Liver (tissue), 3 donors: Measurements from ENCODE around the gene GLS.

Experiments used
- EGR1 ChIP-seq, 2 donors: IDR thresholded peaks; 2 replicates each; pipeline ENCODE4 v1.6.1; 2016 to 2018; ENCODE audit warnings: antibody characterized with exemption in 2 of 2, low read depth in 2 of 2
- GABPA ChIP-seq, 2 donors: IDR thresholded peaks in 1 of 2; conservative IDR thresholded peaks in 1 of 2; 2 replicates each; pipeline ENCODE4 v1.6.1; 2016; ENCODE audit warnings: antibody characterized with exemption in 2 of 2, mild to moderate bottlenecking in 1 of 2, moderate library complexity in 1 of 2
- JUND ChIP-seq, 2 donors: IDR thresholded peaks; 2 replicates each; pipeline ENCODE4 v1.6.1; 2016; ENCODE audit warnings: antibody characterized with exemption in 2 of 2
- RAD21 ChIP-seq, 2 donors: IDR thresholded peaks; 2 replicates each; pipeline ENCODE4 v1.6.1; 2016; ENCODE audit warnings: antibody characterized with exemption in 2 of 2, mild to moderate bottlenecking in 2 of 2
- SP1 ChIP-seq: IDR thresholded peaks from 2 replicates; pipeline ENCODE4 v1.6.1; 2018; ENCODE audit warnings: antibody characterized with exemption, mild to moderate bottlenecking
- TF ChIP-seq, protein P1 (sequence below): fragments of 150-350 bp; IDR thresholded peaks from 2 replicates; pipeline ENCODE4 v1.5.1; 2017; ENCODE audit warnings: improper control_type of control experiment, low read depth, low read length; ENCODE audit not compliant: missing input control
- TF ChIP-seq, protein P2 (sequence below): IDR thresholded peaks from 2 replicates; pipeline ENCODE4 v1.6.1; 2016; ENCODE audit warnings: antibody characterized with exemption
- TF ChIP-seq, protein P3 (sequence below): IDR thresholded peaks from 2 replicates; pipeline ENCODE4 v1.6.1; 2016; ENCODE audit warnings: antibody characterized with exemption
- donor health status: healthy.
- donor health status: healthy.

DNA sequence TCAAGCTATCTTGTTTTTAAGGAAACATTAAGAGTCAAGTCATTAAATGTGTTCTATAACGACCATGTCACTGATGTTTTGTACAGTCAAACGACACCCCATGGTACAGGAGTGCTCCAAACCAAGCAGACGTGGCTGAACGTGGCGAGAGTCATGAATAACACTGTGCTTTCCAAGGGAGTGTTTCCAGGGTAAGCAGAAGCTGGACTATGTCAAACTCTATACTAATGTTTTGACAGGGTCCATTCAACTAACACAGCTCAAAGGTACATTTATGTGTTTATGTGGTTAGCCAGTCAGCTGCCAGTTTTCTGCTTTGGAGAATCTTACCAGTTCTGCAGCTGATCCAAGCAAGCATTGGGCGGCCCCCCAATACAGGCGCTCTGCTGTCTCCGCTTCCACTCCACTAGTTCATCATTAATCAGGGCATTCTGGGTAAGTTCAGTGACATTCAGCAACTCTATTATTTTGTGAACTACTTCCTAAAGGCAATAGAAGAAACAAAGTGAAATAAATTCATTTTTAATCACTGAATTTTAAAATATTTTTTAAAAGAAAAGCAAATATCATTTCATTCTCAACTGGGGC lies 117.0 kb downstream of the GLS start:
- TF ChIP-seq, protein P1, sequence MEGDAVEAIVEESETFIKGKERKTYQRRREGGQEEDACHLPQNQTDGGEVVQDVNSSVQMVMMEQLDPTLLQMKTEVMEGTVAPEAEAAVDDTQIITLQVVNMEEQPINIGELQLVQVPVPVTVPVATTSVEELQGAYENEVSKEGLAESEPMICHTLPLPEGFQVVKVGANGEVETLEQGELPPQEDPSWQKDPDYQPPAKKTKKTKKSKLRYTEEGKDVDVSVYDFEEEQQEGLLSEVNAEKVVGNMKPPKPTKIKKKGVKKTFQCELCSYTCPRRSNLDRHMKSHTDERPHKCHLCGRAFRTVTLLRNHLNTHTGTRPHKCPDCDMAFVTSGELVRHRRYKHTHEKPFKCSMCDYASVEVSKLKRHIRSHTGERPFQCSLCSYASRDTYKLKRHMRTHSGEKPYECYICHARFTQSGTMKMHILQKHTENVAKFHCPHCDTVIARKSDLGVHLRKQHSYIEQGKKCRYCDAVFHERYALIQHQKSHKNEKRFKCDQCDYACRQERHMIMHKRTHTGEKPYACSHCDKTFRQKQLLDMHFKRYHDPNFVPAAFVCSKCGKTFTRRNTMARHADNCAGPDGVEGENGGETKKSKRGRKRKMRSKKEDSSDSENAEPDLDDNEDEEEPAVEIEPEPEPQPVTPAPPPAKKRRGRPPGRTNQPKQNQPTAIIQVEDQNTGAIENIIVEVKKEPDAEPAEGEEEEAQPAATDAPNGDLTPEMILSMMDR, result no peak
- TF ChIP-seq EGR1 (IDR thresholded peaks at IDR 0.05; ENCODE audit: low read depth in 2 of 2) (no peak), SP1 (no peak), JUND (IDR thresholded peaks at IDR 0.05) (no peak), RAD21 (IDR thresholded peaks at IDR 0.05) (no peak), GABPA (IDR thresholded peaks at IDR 0.05 in 1 of 2, conservative IDR thresholded peaks at IDR 0.05 in 1 of 2) (no peak)
- TF ChIP-seq, protein P2, sequence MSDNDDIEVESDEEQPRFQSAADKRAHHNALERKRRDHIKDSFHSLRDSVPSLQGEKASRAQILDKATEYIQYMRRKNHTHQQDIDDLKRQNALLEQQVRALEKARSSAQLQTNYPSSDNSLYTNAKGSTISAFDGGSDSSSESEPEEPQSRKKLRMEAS, result no peak
- TF ChIP-seq, protein P3, sequence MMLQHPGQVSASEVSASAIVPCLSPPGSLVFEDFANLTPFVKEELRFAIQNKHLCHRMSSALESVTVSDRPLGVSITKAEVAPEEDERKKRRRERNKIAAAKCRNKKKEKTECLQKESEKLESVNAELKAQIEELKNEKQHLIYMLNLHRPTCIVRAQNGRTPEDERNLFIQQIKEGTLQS, result no peak
